ENCODE measurements around the gene ADM2. TPM values are rescaled to one million over a fixed set of nuclear protein-coding genes. Genes with fewer than 3 reads are reported as not detected.

Gene ADM2
- total RNA-seq, 2 donors from 2014 or later: 0.08 TPM; not detected in 1

DNA sequence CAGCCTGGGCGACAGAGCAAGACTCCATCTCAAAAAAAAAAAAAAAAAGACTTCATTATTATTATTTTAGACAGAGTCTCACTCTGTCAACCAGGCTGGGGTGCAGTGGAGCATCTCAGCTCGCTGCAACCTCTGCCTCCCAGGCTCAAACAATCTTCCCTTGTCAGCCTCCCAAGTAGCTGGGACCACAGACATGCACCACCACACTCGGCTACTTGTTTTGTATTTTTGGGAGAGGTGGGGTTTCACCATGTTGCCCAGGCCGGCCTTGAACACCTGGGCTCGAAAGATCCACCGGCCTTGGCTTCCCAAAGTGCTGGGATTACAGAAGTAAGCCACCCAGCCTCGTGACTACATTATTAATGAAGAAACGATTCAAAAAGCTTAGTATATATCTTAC, 53.8 kb downstream of the ADM2 start:
- no peak for TF ChIP-seq CTCF (IDR thresholded peaks at IDR 0.05)
- Histone ChIP-seq H3K27me3 (peaks cover 0 to 7% of the 10 kb centered on the region in 2 donors), H3K36me3 (no peaks in the 10 kb centered on the region), H3K27ac (no peak overlapping the region), H3K9me3 (no peaks in the 10 kb centered on the region), H3K4me3 (no peak overlapping the region), H3K4me1 (peaks cover 0 to 35% of the 10 kb centered on the region in 2 donors)
- DNase-seq (ENCODE audit: low spot score): no peak

Other genes with a start within 250 kb of the ADM2 start
- 10 to 100 TPM; 19.5 to 22.1 TPM for gene TUBGCP6, start 236.5 kb upstream of the ADM2 start, total RNA-seq
- gene HDAC10, start 230.3 kb upstream of the ADM2 start, total RNA-seq: 1 to 10 TPM; 6.7 to 9.1 TPM
- 10 to 100 TPM in 1 of 2 donors, 1 to 10 TPM in 1; 5.0 to 13.0 TPM for gene MAPK12, start 219.9 kb upstream of the ADM2 start, total RNA-seq
- gene MAPK11, start 211.2 kb upstream of the ADM2 start, total RNA-seq: 1 to 10 TPM; 3.7 to 4.0 TPM
- 10 to 100 TPM; 60.3 to 92.8 TPM for gene PLXNB2, start 173.9 kb upstream of the ADM2 start, total RNA-seq
- gene DENND6B, start 154.5 kb upstream of the ADM2 start, total RNA-seq: 1 to 10 TPM in 1 of 2 donors, under 1 TPM in 1; 0.85 to 1.0 TPM
- gene PPP6R2, start 138.2 kb upstream of the ADM2 start, total RNA-seq: 10 to 100 TPM; 45.2 to 54.8 TPM
- 10 to 100 TPM; 41.1 to 57.1 TPM for gene SBF1, start 6.5 kb upstream of the ADM2 start, total RNA-seq
- gene MIOX, start 5.3 kb downstream of the ADM2 start, total RNA-seq: not detected
- gene LMF2, start 26.2 kb downstream of the ADM2 start, total RNA-seq: 10 to 100 TPM; 30.1 to 33.8 TPM
- gene NCAPH2, start 26.7 kb downstream of the ADM2 start, total RNA-seq: 10 to 100 TPM; 19.5 to 33.4 TPM
- under 1 TPM in 1 of 2 donors, not detected in 1; 0.94 TPM for gene SCO2, start 44.1 kb downstream of the ADM2 start, total RNA-seq
- 10 to 100 TPM in 1 of 2 donors, 1 to 10 TPM in 1; 9.1 to 35.8 TPM for gene TYMP, start 48.5 kb downstream of the ADM2 start, total RNA-seq
- gene KLHDC7B, start 64.4 kb downstream of the ADM2 start, total RNA-seq: not detected
- gene SYCE3, start 81.4 kb downstream of the ADM2 start, total RNA-seq: not detected
- 100 to 1,000 TPM; 184 to 281 TPM for gene CPT1B, start 96.9 kb downstream of the ADM2 start, total RNA-seq
- 10 to 100 TPM; 25.1 to 29.5 TPM for gene CHKB, start 101.3 kb downstream of the ADM2 start, total RNA-seq
- gene MAPK8IP2, start 119.2 kb downstream of the ADM2 start, total RNA-seq: under 1 TPM; 0.26 to 0.71 TPM
- gene ARSA, start 146.6 kb downstream of the ADM2 start, total RNA-seq: 10 to 100 TPM; 30.7 to 38.9 TPM
- 10 to 100 TPM in 1 of 2 donors, 1 to 10 TPM in 1; 8.2 to 12.3 TPM for gene SHANK3, start 191.3 kb downstream of the ADM2 start, total RNA-seq

Measured in right atrium auricular region (tissue), 2 donors.